Activated effector memory CD4-positive, alpha-beta T cell treated with anti-CD3 and anti-CD28 coated beads, Interleukin-2, amount 50 U/mL, for 16 hours (primary cell): ENCODE results near the gene ABTB2.

Experiments used
- DNase-seq: peaks from one replicate; pipeline ENCODE4 v3.0.0-alpha.2; 2020

Gene ABTB2

DNA sequence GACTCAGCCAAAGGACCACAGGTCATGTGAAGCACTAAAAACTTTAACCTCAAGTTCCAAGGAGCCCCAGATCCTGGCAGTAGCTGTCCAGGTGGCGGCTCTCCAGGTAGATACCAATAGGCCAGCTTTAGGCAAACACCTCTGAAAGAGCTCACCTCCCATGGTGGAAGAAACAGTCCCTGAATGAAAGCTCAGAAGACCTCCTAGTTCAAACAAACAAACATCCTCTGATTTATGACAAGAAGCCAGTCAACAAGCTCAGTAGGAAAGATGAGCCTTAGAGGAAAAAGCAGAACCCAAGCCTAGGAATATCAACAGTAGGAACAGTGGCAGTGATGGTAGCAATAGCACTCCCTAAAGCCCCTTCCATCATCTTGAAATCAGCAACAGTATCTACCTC, 17.2 kb downstream of the ABTB2 start:
- no peak for DNase-seq

DNA sequence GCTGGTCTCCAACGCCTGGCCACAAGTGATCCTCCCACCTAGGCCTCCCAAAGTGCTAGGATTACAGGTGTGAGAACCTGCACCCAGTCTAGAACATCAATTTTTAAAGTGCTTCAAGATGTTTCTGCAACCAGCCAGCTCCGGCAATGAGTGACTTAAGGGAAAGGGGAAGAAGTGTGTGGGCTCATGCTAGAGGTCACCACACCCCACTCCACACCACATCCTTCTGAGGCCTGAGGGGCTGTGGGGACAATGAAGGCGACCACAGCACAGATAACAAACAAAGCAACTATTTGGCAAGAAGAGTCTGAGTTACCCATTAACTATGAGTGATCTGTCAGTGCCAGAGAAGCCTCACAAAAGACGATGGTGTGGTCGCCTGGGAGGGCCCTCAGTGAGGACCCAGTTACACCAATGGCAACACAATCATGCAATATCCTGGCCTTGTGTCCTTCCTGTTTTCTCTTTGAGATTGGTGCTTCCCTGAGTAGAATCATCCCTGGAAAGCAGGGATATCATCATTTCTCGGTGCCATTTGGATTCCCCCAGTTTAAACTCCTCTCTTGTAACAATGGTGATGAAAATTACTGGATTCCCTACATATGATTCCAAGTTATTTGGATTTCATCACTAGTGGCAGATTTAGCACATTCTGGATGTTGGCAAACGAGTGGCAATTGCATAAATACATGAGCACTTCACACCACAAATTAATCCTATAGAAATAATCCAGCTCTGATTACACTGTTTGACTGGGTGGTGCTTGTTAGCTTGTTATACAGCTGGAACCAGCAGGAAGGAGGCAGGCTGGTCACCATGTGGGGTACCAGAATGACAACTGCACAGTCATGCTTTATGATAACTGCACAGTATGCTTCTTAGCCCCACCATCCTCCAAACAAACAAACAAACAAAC, 18.4 kb downstream of the ABTB2 start:
- no peak for DNase-seq

DNA sequence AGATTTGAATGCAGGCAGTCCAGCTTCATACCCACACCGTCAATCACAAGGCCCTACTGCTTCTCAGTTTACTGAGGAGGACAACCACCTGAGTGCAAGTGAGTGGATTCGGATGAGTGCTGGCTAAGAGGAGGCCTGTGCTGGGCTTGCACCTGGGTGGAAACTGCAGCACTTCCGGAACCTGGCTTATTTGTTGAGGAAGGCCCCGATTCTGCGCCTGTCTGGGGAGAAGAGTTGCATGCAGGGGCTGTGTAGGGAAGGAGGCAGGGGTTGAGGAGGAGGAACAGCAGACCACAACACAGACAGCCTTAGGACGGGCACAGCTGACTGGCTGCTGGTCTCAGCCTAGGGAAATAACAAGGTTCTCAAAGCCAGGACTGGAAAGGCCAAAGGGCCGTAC, 20.8 kb downstream of the ABTB2 start:
- DNase-seq: no peak

DNA sequence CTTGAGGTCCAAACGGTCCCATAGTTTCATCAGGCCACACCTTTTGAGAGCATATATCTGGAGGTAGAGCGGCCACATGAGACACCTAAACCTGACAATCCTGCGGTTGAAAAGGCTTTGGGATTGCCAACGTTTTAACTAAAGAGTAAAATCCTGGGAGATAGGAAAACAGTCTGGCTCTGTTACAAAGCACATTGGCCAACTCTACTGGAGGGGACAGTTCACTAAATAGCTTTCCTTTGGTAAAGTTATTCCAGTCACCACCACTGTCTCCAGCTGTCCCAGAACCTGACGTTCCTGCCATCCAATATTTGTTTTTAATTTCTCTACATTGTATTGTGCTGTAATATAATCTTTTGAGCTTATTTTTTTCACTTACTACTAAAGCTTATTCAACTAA, 22.0 kb downstream of the ABTB2 start:
- DNase-seq: no peak

DNA sequence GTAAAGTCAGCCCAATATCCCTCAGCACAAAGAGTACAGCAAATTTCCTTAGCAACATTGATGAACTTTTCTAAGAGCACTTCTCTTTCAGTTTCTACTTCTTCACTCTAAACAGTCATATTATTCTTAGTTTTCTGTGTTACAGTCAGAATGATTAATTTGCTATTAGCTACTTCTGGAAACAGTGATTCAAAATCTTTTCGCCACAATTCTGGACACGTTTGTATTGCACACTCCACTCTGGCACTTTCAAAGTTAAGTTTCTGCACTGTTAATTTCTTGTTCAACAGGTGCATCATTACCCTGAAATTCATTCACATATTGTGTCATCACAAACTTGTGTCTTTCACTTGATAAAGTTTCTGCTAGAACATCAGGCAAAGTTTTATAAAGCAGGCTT, 22.5 kb downstream of the ABTB2 start:
- no peak for DNase-seq

DNA sequence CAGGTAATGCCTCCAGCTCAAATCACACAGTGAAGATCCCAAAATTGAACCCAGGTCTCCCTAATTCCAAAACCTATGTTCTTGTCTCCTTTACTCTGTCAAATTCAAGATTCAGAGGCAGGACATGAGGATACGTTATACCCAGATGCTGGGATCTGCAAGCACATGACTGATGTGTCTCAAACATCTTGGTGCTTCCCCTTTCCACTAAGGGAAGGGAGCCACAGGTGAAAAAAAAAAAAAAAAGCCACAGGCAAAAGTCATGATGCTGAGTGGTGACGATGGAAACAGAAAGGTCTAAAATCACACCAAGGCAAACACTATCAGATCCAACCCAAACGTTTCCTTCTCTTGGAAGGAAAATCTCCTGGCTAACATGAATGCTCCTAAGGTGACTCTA, 24.0 kb downstream of the ABTB2 start:
- DNase-seq: no peak

DNA sequence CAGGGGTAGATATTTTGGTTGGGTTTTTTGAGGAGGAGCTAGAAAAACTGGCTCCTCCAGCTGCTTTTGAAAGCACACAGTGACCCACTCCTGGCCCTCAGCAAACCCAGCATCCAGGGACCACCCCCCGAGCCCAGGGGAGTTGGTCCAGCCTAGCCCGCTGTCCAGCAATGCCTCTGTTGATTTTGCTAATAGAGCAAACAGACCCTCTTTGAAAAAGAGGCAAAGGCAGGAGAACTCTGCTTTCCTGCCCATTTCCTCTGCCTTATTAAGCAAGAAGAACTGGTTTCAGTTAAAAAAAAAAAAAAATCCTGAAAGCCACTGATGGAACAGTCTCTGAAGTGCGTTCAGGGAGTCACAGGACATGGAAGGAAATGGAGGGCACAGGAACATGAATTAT, 25.3 kb downstream of the ABTB2 start:
- DNase-seq: no peak

DNA sequence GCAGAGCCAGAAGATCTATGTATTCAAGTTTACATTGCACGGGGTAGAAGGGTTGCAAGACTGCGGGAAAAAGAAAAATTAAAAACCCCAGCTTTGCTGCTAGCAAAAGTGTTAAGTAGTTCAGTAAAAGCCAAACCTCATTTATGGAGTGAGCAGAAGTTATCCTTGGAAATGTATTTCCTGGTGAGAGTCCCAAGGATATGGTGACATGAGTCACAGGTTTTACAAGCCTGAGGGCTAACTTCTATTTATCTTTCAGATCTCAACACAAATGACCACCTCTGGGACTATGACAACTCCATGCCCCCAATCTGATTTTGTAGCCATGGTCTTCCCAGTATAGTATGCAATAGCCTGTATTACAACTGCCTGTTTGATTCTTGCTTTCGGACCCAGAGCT, 26.1 kb downstream of the ABTB2 start:
- no peak for DNase-seq

DNA sequence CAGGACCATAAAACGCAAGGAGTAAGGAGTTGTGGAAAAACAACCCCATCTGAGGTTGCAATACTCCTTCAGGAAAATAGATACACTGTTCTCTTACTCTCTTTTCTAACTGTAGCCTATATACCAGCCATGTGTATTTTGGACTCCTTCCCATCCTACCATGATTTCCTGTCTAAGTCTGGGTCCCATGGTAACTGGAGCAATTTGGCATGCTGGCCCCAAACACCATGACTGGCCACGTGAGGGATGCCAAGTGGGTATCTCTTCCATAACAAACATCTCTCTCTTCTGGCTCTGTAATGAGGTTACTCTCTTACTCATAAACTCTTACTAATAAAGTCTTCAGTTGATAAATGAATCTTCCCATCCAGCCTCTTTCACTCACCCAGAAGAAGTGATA, 26.5 kb downstream of the ABTB2 start:
- no peak for DNase-seq

DNA sequence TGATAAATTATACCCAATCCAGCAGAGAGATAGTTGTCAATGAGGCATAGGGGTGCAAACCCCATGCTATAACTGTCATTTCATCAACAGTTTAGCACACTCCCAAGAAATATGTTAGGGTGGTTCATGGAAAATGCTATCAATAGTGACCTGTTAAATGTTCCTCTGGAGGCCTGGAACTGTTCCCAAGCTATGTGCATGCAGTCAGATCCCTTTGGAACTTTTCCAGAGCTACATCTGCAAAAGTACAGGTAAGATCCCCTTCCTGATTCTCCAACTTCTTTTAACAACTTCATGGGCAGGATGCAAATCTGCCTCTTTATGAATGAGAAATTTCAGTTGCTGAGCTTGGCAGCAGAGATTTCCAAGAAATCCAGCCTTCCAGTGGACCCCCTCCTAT, 27.2 kb downstream of the ABTB2 start:
- no peak for DNase-seq

DNA sequence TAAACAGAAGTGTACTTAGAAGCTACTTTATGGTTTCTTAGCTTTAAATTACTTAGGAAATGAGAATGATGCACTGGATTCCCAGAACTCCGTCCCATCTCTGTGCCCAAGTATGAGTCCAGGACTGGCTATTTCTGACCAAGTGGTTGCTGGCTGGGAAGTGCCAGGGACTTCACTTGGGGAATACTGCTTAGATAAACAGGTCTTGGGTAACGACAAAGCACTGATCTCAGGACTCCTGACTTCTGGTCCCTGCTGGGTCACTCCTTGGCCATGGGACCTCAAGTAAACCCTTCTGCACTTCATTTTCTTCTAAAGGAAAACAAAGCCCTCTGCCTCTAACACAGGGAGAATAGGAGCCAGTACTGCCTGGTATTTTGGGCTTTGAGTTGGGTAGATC, 27.9 kb downstream of the ABTB2 start:
- no peak for DNase-seq

DNA sequence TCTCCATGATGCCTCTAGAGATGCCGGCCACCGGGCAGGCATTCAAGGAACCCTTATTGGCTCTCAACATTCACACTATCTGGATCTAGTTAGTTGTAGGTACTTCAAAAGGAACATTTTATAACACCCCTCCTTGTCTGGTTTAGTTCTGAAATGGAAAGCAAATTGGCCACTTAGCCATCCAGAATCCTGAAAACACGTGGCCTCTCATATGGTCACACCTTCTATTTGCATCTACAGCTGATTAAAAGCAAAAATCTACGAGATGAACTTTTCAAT, 29.2 kb downstream of the ABTB2 start:
- no peak for DNase-seq

DNA sequence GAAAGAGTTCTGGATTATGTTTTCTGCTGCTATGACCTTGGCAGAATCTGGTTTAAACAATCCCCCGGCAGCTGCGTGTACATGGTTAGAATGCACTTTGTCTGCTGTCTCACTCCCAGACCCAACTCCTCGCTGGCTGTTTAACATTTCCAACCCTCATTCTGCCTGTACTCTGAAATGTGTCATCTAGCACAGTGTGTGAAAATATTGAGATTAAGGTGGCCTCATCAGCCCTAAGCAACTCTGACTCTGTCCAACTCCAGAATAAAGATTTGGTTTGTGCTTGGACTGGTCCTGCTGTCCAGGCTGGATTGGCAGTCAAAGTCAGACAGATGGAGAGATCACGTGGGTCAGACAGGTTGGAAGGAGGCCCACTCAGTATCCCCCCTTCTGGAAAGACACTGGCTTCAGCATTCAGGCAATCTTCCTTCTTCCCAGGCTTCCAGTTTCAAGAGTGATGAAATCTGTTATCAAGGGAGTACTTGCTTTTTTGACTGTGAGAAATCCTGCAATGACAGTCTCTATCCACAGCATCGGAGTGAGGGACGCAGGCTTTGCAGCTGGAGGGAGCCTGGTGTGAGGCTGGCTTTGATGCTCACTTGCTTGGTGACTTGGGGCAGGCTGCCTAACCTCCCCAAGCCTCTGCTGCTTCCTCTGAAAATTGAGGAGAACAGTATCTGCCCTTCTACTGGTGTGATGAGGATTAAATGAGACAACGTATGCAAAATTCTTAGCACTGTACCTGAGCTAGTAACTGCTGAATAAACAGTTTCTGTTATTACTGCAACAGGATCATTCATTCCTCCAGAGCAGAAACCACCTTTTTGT, 29.8 kb downstream of the ABTB2 start:
- DNase-seq: no peak

DNA sequence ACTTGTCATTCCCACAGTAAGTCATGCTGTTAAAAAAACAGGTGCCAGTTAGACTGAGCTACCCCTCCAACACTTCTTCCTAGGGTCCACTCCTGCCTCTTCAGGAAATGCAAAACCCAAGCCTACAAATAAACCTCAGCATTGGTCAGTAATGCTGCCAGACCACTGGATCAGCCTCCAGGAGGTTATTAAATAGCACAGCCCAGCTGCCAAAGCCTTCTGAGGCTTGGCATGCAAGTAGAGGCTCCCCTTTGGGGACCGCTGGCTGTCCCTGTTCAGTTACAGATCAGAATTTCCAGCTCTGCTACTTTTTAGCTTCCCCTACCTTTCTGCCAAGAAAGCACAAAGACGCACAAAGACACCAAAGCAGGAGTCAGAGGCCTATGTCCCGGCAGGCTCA, 33.3 kb downstream of the ABTB2 start:
- DNase-seq: no peak

DNA sequence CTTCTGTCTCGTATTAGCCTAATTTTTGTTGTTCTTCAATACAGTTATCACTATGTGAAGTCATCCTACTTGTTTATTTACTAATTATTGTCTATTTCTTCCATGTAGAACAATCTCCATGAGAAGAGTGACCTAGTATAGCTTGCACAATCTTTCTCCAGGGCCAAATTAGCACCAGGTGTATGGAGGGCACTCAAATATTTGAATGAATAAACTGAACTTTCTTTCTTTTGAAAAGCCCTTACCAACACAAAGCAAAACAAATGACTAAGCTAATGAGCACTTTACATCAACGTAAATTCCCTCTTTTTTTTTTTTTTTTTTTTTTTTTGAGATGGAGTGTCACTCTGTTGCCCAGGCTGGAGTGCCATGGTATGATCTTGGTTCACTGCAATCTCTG, 34.2 kb downstream of the ABTB2 start:
- DNase-seq: no peak

DNA sequence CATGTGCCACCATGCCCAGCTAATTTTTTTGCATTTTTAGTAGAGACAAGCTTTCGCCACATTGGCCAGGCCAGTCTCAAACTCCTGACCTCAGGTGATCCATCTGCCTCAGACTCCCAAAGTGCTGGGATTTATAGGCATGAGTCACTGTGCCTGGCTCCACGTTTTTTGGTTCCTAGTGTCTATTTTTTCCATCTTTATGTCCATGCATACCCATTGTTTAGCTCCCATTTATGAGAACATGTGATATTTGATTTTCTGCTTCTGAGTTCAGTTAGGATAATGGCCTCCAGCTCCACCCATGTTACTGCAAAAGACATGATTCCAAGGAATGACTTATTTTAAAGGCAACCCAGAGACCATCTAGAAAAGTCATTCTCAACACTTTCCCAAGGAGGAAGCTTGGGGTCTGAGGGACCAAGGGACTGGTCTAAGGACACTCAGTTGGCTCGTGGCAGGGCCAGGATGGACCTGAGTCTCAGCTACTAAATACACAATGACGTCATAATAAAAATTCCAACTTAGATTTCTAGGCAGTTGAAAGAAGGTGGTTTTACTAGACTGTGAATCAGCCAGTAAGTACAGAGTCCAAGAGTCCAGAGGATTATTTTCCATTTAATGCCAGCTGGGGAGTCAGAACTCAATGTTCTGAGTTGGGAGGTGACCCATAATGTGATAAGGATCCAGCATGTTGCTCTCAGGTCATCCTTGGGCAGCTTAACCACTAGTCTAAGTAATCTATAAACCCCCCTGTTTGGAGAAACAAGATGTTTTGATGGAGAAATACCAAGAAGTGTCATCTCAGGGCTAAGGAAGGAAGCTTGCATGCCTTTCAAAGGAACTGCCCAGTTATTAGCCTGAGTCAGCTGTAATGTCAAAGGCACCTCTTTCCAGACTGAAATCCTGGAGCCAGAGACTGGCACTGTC, 39.4 kb downstream of the ABTB2 start:
- no peak for DNase-seq

DNA sequence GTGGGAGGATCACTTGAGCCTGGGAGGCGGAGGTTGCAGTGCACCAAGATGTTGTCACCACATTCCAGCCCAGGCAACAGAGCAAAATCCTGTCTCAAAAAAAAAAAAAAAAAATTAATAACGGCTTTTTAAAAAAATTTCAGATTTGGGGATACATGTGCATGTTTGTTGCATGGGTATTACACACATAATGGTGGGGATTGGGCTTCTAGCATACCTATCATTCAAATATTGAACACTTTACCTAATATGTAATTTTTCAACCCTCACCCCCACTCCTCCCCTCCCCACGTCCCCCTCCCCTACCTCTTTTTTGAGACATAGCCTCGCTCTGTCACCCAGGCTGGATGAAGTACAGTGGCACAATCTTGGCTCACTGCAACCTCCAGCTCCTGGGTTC, 40.1 kb downstream of the ABTB2 start:
- no peak for DNase-seq

DNA sequence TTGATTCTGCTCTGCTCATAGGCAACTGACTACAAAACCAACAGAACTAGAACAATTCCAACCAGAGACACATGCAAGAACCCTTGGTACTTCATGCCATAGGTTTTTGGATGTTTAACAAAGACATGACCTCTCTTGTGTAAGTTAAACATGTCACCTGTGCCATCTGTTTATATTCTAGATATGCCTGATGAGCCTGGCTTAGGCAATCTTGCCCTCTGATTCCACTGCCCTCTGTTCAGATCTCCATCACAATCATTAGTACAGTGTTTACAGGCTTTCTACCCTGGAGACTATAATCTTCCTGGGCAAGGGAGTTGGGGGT, 40.8 kb downstream of the ABTB2 start:
- no peak for DNase-seq

DNA sequence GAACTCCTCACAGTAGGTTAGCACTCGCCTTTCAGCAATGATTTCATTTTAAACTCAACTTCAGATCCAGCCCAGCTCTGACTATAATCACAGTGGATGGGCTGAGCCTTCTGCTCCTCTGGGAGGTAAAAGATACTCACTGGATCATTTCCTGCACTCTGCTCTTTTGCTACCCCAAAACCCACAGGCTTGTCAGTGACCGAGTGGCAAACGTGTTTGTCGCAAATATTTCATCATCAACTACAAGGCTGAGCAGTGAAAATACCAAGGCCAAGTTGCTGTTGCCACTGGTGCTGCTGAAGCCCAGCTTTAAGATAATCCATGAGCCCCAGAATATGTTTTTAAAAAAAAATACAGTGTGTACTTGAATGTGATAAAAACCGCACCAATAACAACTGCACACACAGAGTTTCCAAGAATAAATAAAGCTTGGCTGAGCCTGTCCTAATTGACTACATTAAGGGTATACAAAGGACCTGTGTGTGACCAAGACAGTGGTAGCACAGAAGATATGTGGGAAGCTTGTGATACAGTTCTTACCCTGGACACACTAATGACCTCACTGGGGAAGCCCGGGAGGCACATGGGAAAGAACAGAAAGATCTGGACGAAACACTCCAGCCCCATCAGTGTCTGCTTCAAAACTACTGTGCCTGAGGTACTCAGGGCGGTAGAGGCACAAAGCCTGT, 41.3 kb downstream of the ABTB2 start:
- no peak for DNase-seq

DNA sequence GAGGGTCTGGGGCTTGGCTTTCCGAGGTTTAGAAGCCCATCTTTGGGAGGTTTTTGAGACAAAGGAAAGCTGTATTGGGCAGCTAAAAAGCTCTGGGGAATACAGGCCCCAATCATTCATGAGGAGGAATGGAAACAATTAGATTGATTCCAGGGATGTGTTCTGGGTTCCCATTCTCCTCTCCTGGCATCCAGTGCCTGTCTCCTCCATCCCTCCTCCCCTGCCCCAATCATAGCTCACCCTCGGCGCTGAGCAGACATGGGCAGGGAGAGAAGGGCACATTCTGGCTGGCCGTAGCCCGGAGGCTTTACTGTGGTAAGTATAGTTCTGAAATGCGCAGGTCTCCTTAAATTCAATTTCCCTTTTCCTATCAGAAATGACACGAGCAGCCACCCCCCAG, 42.4 kb downstream of the ABTB2 start:
- no peak for DNase-seq

DNA sequence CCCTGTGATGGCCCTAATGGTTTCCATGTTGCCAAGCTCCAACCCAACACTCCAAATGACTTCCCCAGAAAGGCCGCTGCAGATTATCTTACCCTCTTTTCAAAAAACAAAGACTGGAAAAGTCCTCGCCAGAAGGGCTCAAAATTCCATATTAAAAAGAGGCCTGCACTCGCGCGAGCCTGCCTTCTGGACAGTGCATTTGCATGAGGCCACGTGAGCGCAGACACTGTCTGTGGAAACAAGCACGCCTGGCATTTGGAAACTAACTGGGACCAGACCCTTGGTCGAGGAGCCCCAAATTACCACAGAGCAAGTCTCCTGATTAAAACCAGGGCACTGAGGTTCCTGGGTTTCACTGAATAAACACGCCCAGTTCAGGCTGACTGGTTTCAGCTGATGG, 42.9 kb downstream of the ABTB2 start:
- no peak for DNase-seq

DNA sequence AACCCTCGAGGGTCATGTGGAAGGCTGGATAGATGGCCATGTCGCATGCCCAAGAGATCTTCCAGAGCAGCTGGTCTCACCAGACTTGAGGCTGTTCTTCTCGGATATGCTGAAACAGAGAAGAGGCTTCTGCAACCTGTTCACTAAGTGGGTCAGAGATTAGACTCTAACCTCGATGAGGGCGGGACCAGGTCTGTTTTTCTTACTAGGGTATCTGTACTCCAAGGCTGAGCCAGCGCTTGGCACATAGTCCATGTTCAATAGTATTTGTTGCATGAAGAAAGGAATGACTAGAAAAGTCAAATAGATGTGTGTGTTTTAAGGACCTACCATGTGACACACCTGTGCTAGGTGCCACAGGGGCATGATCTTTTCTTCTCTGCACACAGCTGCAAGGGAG, 43.6 kb downstream of the ABTB2 start:
- no peak for DNase-seq

DNA sequence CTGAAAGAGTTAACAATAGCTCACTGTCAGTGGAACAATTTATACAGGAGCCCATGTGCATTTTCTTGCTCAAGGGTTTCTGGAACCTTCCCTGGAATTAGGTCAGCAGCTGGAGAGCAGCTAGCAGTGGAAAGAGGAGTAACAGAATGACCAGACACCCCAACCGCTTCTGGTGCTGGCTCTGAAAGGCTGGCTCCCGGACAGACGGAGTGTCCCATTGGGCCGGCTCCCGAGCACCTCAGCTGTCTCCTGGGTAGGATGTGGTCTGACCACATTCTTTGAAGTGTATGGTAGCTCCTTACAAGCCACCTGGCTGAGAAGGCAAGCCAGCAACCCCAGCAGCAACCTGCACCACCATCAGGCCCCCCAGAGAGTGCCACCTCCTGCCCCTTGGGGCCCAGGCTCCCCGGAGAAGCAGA, 44.7 kb downstream of the ABTB2 start:
- DNase-seq: no peak
